Subcutaneous abdominal adipose tissue (tissue), 5 donors: Measurements from ENCODE around the gene DTL.

Source experiments
- H3K27ac ChIP-seq: one replicate; pipeline ENCODE4 v1.7.0; 2013; ENCODE audit warnings: low read depth, mild to moderate bottlenecking, inconsistent platforms, low read length, moderate library complexity
- H3K27me3 ChIP-seq, 5 donors: one replicate each; pipeline ENCODE4 v1.7.0; 2013; ENCODE audit warnings: low read length in 5 of 5, inconsistent platforms in 1 of 5; ENCODE audit not compliant: control insufficient read depth in 5 of 5, insufficient read depth in 4 of 5
- H3K36me3 ChIP-seq, 5 donors: one replicate each; pipeline ENCODE4 v1.7.0; 2013; ENCODE audit warnings: low read length in 5 of 5; ENCODE audit not compliant: control insufficient read depth in 5 of 5, insufficient read depth in 5 of 5
- H3K4me1 ChIP-seq, 5 donors: one replicate each; pipeline ENCODE4 v1.7.0; 2013; ENCODE audit warnings: low read length in 5 of 5, mild to moderate bottlenecking in 3 of 5, moderate library complexity in 1 of 5; ENCODE audit not compliant: control insufficient read depth in 5 of 5, insufficient read depth in 5 of 5
- H3K4me3 ChIP-seq, 5 donors: one replicate each; pipeline ENCODE4 v1.7.0; 2013; ENCODE audit warnings: low read length in 5 of 5, low read depth in 1 of 5
- H3K9ac ChIP-seq, 5 donors: one replicate each; pipeline ENCODE4 v1.7.0; 2013; ENCODE audit warnings: low read length in 5 of 5, mild to moderate bottlenecking in 4 of 5, moderate library complexity in 3 of 5
- H3K9me3 ChIP-seq, 5 donors: one replicate each; pipeline ENCODE4 v1.7.0; 2013; ENCODE audit warnings: low read length in 5 of 5; ENCODE audit not compliant: control insufficient read depth in 5 of 5
- donor health status: healthy.
- donor health status: healthy.
- donor health status: healthy.
- donor health status: healthy.
- donor health status: healthy.

DTL gene

DNA sequence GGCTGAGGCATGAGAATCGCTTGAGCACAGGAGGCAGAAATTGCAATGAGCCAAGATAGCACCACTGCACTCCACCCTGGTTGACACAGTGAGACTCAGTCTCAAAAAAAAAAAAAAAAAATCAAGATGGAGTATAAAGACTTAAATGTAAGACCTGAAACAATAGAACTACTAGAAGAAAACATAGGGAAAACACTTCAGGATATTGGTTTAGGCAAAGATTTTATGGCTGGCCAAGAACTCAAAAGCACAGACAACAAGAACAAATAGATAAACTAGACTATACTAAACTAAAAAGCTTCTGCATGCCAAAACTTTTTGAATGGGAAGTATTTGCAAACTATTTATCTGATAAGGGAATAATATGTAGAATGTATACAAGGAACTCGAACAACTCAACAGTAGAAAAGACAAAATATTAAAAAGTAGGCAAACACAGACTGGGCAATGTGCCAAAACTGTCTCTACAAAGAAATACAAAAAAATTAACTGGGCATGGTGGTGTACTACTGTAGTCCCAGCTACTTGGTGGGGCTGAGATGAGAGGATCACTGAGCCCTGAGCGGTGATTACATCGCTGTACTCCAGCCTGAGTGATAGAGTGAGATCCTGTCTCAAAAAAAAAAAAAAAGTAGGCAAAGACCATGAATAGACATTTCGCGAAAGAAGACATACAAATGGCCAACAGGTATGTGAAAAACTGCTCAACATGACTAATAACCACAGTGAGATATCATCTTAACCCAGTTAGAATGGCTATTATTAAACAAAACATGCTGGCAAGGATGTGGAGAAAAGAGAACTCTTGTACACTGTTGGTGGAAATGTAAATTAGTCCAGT is 25.3 kb downstream of the DTL start:
- Histone ChIP-seq H3K4me3 (no peak overlapping the region), H3K9me3 (peaks cover 2 to 9% (median 7%) of the 10 kb centered on the region in 5 donors), H3K27ac (no peak overlapping the region), H3K36me3 (no peaks in the 10 kb centered on the region), H3K9ac (no peak overlapping the region), H3K4me1 (no peaks in the 10 kb centered on the region), H3K27me3 (no peaks in the 10 kb centered on the region)

DNA sequence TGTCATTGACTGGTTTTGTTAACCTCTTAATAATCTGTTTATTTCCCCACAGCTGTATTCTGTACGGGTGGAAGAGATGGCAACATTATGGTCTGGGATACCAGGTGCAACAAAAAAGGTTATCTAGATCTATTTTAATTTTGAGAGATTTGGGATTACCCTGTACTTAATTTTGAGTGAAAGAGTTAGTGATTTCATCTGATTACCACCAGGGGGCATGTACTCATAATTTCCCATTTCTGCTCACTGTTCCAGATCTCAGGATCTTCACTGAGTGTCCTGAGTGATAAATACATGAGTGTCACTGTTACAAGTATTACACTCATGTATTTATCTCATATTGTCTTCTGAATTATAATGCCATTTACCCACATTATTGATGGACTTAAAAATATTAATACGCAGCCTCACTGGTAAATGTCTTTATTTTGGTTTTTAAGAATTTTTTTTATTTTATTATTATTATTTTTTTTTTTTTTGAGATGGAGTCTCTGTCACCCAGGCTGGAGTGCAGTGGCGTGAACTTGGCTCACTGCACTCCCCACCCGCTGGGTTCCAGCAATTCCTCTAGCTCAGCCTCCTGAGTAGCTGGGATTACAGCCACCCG is 27.4 kb downstream of the DTL start:
- Histone ChIP-seq H3K4me3 (no peak overlapping the region), H3K36me3 (no peaks in the 10 kb centered on the region), H3K9ac (no peak overlapping the region), H3K27ac (no peak overlapping the region), H3K9me3 (peaks cover 0 to 2% (median under 1%) of the 10 kb centered on the region in 5 donors), H3K4me1 (peaks cover 0 to 9% (median 0%) of the 10 kb centered on the region in 5 donors), H3K27me3 (no peaks in the 10 kb centered on the region)

DNA sequence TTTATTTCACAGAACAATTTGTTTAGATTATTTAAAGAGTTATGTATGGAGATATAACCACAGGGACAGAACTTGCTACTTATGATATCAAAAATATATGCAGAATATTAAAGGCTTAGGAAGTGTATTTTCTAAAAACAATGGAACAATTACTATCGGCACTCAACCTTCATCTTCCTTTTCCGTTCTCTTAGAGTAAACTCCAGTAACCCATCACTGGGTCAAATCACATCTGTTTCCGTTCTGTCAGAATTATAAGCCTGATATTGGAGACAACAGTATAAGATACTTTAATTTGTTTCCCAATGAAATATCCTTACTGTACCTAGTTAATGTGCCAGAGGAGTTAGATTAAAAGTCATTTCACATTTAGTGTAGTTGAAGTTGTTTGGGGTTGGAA is 32.2 kb downstream of the DTL start:
- H3K27ac ChIP-seq, result peak overlapping the region; percentile 31

DNA sequence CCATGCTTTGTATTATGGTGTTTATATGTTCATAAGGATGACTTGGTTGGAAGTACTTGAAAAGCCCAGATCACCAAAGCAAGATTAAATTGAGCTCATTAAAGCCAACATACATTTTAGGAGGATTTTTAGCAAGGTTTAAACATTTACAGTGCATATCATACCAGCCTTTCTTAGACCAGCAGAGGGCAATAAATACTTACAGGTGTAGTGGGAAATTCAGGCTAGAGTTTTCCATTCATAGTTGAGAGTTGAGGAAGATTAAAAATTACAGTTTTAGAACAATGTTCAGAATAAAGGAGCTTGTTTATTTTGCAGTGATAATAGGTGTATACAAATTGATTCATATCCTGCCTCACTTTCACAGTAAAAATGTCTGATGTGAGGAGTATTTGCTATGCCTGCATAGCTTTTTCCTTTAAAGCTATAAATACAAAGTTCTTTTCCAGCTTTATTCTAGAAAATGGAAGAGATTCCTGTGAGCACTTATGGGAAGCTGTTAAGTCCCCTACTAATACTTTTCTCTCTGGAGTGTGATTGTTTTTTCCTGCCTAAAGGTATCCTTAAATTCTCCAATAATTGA is 35.3 kb downstream of the DTL start:
- Histone ChIP-seq H3K4me1 (peaks cover 0 to 14% (median 0%) of the 10 kb centered on the region in 5 donors), H3K4me3 (no peak overlapping the region), H3K36me3 (no peaks in the 10 kb centered on the region), H3K27me3 (no peaks in the 10 kb centered on the region), H3K9ac (peak overlapping the region in 1 of 5 donors; percentile 19), H3K9me3 (no peaks in the 10 kb centered on the region), H3K27ac (no peak overlapping the region)

More for the DNA sequence above, 32.2 kb downstream of the DTL start:
- Histone ChIP-seq H3K4me1 (peaks cover 0 to 14% (median 0%) of the 10 kb centered on the region in 5 donors), H3K9me3 (no peaks in the 10 kb centered on the region), H3K9ac (no peak overlapping the region), H3K36me3 (no peaks in the 10 kb centered on the region), H3K4me3 (no peak overlapping the region), H3K27me3 (no peaks in the 10 kb centered on the region)

DNA sequence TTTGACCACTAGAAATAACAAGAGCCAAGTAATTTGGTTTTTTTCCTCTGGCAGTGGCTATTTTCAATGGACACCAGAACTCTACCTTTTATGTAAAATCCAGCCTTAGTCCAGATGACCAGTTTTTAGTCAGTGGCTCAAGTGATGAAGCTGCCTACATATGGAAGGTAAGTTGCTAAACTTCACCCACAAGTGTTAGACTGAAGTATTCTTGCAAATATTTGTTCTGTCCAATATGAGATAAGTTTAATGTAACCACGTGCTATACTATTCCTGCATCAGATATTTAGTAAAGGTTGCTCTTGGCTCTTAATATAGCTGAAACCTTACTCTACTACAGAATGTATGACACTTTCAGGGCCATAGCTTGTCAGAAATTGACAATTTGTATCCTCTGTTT is 36.5 kb downstream of the DTL start:
- Histone ChIP-seq H3K4me1 (peaks cover 0 to 11% (median 0%) of the 10 kb centered on the region in 5 donors), H3K4me3 (no peak overlapping the region), H3K9ac (no peak overlapping the region), H3K36me3 (no peaks in the 10 kb centered on the region), H3K9me3 (no peaks in the 10 kb centered on the region), H3K27me3 (no peaks in the 10 kb centered on the region), H3K27ac (no peak overlapping the region)

DNA sequence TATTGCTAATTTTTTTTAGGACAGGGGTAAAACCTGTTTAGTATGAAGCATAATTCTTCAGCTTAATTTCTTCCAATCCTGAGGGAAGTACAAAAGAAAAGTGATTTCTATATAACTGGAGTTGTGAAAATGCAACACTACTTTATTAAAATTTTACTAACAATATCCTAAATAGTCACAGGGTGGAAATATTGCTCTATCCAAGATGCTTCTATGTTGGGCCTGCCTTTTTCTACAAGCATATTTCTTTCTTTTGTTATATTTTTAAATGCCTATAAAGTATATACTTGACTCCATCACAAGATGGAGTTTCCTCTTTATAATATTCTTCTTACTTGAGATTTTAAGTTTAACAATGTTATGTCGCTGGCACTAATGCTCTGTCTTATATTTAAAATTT is 37.9 kb downstream of the DTL start:
- no peaks in the 10 kb centered on the region for H3K36me3 ChIP-seq
- no peak overlapping the region for H3K4me3 ChIP-seq
- H3K9me3 ChIP-seq, result no peaks in the 10 kb centered on the region
- H3K9ac ChIP-seq, result no peak overlapping the region
- H3K27me3 ChIP-seq, result no peaks in the 10 kb centered on the region
- peaks cover 0 to 5% (median 0%) of the 10 kb centered on the region in 5 donors for H3K4me1 ChIP-seq
- no peak overlapping the region for H3K27ac ChIP-seq

DNA sequence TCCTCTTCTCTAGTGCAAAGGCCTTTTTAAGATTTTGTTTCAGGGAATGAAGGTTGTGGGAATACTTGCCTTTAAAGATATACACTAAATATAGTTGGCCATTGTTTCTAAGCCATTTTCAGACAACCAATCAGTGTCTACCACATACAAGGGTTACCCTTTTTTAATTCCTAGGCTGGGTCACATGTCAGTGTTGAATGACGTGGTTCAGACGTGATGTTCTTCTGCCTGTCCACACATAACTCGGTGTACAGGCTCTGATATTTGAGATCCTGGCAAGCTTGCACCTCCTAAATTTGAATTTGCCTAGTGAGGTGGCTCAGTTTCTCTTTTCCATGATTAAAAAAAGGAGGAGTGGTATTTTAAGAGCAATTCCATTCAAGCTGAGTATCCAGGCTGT is 38.8 kb downstream of the DTL start:
- Histone ChIP-seq H3K9ac (peak overlapping the region in 1 of 5 donors; percentile 28), H3K4me1 (peaks cover 0 to 5% (median 2%) of the 10 kb centered on the region in 5 donors), H3K27ac (no peak overlapping the region), H3K27me3 (no peaks in the 10 kb centered on the region), H3K9me3 (no peaks in the 10 kb centered on the region), H3K36me3 (no peaks in the 10 kb centered on the region), H3K4me3 (no peak overlapping the region)

DNA sequence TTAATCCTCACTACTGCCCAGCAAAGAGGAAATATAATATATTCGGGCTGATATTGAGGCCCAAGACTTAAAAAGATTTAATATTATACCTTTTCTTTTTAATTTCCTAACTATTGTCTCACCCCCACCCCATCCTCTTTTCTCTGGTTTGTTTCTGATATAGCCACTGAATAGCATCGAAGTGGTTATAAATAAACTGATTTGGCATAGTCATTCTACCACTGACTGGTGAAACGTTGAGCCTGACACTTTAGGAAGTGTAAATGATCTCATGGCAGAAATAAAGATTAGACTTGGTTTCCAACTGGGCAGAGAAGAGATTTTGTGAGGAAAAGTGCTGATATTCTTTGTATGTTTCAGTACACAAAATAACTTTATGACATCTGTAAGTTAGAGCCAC is 39.3 kb downstream of the DTL start:
- Histone ChIP-seq H3K27me3 (no peaks in the 10 kb centered on the region), H3K36me3 (no peaks in the 10 kb centered on the region), H3K27ac (no peak overlapping the region), H3K4me1 (peaks cover 0 to 7% (median 5%) of the 10 kb centered on the region in 5 donors), H3K9me3 (no peaks in the 10 kb centered on the region), H3K9ac (no peak overlapping the region), H3K4me3 (no peak overlapping the region)

DNA sequence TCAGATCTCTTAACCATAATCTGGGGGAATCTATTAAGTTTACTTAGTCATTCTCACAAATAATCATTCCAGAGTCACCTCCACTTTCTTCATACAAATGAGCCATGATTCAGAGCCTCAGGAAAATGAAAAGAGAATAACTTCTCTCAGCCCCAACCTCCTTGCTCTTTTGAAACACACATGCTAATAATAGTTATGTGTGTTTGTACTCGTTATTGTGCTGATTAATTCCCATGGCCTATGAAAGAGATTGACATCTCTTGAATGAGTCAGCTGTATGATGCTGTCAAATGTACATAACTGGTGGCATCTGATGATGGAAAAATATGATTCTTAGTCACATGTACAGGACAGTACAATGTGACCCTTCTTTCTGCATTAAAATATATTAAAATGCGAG is 41.5 kb downstream of the DTL start:
- Histone ChIP-seq H3K4me3 (no peak overlapping the region), H3K27me3 (no peaks in the 10 kb centered on the region), H3K27ac (no peak overlapping the region), H3K36me3 (no peaks in the 10 kb centered on the region), H3K4me1 (peaks cover 0 to 8% (median 0%) of the 10 kb centered on the region in 5 donors), H3K9me3 (no peaks in the 10 kb centered on the region), H3K9ac (no peak overlapping the region)

DNA sequence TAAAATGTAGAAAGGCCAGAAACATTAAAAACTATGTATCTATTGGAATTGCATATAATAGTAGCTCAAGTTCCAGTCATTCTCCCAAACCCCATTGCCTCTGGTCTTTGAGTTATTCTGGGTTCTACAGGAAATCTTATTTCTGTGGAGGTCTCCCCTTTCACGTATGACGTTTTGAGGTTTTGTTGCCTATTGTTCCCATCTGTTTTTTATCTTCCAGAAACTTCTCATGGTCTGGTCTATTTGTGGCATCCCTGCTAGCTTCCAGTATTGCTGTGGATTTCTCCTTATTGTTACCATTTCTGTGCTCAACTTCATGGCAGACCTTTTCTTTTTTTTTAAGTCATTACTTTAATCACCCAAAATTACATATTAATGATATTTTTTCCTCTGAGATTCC is 43.3 kb downstream of the DTL start:
- Histone ChIP-seq H3K27me3 (no peaks in the 10 kb centered on the region), H3K4me3 (no peak overlapping the region), H3K9me3 (no peaks in the 10 kb centered on the region), H3K36me3 (no peaks in the 10 kb centered on the region), H3K9ac (no peak overlapping the region), H3K4me1 (peaks cover 0 to 8% (median 0%) of the 10 kb centered on the region in 5 donors), H3K27ac (no peak overlapping the region)
